H1 (cell line): ENCODE data around the gene TFEC. TPM values are rescaled to one million over a fixed set of nuclear protein-coding genes. Genes with fewer than 3 reads are reported as not detected.

Experiments used
- CTCF ChIA-PET: fragments of 300-600 bp; sonication (Branson Sonifier 250); formaldehyde crosslinking; loops from one replicate; lab custom pipeline; 2021; ENCODE audit not compliant: partially characterized antibody; lab: Charles Lee
- POLR2A ChIA-PET: fragments of 300-600 bp; sonication (Branson Sonifier 250); formaldehyde crosslinking; loops from one replicate; lab custom pipeline; 2021; ENCODE audit warnings: inconsistent platforms; ENCODE audit not compliant: partially characterized antibody; lab: Charles Lee
- DNase-seq, 2 experiments: peaks; one replicate each; pipeline versions ENCODE4 v3.0.0 to v3.0.0-alpha.2; 2010 to 2022; ENCODE audit warnings: low spot score in 2 of 2, low read depth in 1 of 2, mixed read lengths in 1 of 2
- FAIRE-seq: peaks from 2 replicates; lab custom pipeline; 2011; peaks lifted over from hg19 to GRCh38; lab: Jason Lieb, UNC
- H2AFZ ChIP-seq: 2 replicates; pipeline ENCODE4 v1.8.1; 2012; ENCODE audit warnings: low read length, inconsistent platforms
- H2AK5ac ChIP-seq: 2 replicates; pipeline ENCODE4 v1.6.1; 2013; ENCODE audit warnings: low read depth, low read length
- H2BK120ac ChIP-seq: replicated peaks from 2 replicates; pipeline ENCODE3; 2013; ENCODE audit warnings: low read depth, low read length, inconsistent platforms
- H2BK12ac ChIP-seq: 2 replicates; pipeline ENCODE4 v1.6.1; 2013; ENCODE audit warnings: low read depth, low read length
- H2BK15ac ChIP-seq: 2 replicates; pipeline ENCODE4 v1.6.1; 2013; ENCODE audit warnings: low read length
- H2BK20ac ChIP-seq: 2 replicates; pipeline ENCODE4 v1.6.1; 2013; ENCODE audit warnings: low read length
- H2BK5ac ChIP-seq: 2 replicates; pipeline ENCODE4 v1.6.1; 2013; ENCODE audit warnings: low read depth, low read length
- H3K14ac ChIP-seq: 2 replicates; pipeline ENCODE4 v1.6.1; 2013; ENCODE audit warnings: inconsistent platforms; ENCODE audit not compliant: insufficient read length
- H3K18ac ChIP-seq: 2 replicates; pipeline ENCODE4 v1.6.1; 2013; ENCODE audit warnings: low read length; ENCODE audit errors: extremely low read depth
- H3K23ac ChIP-seq: 2 replicates; pipeline ENCODE4 v1.6.1; 2013; ENCODE audit warnings: inconsistent platforms; ENCODE audit not compliant: insufficient read length
- H3K23me2 ChIP-seq: 2 replicates; pipeline ENCODE4 v1.6.1; 2013; ENCODE audit warnings: low read depth, low read length
- H3K27ac ChIP-seq: 2 replicates; pipeline ENCODE4 v1.6.1; 2011; ENCODE audit warnings: low read depth, low read length, inconsistent platforms
- H3K27me3 ChIP-seq, 4 experiments: replicated peaks in 1 of 4; 1 replicate in 1 of 4; 2 replicates in 3 of 4; pipeline versions ENCODE4 v1.6.1 to v1.8.1; 2011 to 2013; ENCODE audit warnings: low read length in 3 of 4, mild to moderate bottlenecking in 3 of 4, inconsistent platforms in 2 of 4, mixed read lengths in 2 of 4, moderate library complexity in 1 of 4; ENCODE audit not compliant: control insufficient read depth in 3 of 4, insufficient read depth in 3 of 4; ENCODE audit errors: extremely low read depth in 1 of 4
- H3K36me3 ChIP-seq, 4 experiments: 2 replicates each; pipeline versions ENCODE4 v1.6.1 to v1.8.1; 2011 to 2013; ENCODE audit warnings: mild to moderate bottlenecking in 4 of 4, low read length in 3 of 4, moderate library complexity in 2 of 4, control low read depth in 1 of 4, inconsistent platforms in 1 of 4; ENCODE audit not compliant: insufficient read depth in 4 of 4, control insufficient read depth in 2 of 4
- H3K4ac ChIP-seq: replicated peaks from 2 replicates; pipeline ENCODE3; 2013; ENCODE audit warnings: low read length, low read depth, mixed read lengths, inconsistent platforms; ENCODE audit not compliant: insufficient read length
- H3K4me1 ChIP-seq, 4 experiments: replicated peaks in 1 of 4; 1 replicate in 1 of 4; 2 replicates in 3 of 4; pipeline versions ENCODE4 v1.6.1 to v1.8.1; 2011 to 2013; ENCODE audit warnings: low read length in 3 of 4, inconsistent platforms in 2 of 4, mixed read lengths in 1 of 4; ENCODE audit not compliant: insufficient read depth in 4 of 4, control insufficient read depth in 3 of 4
- H3K4me2 ChIP-seq, 2 experiments: 2 replicates each; pipeline versions ENCODE4 v1.6.1 to v1.8.1; 2011 to 2013; ENCODE audit warnings: low read depth in 2 of 2, low read length in 2 of 2, control low read depth in 1 of 2, inconsistent platforms in 1 of 2, mild to moderate bottlenecking in 1 of 2; ENCODE audit not compliant: insufficient read depth in 1 of 2
- H3K4me3 ChIP-seq, 4 experiments: fragments of 200-600, 300-600 bp in 1 of 4; sonication (generic), shearing (Covaris generic), sonication (Bioruptor Twin) in 1 of 4; 2 replicates each; pipeline versions ENCODE4 v1.5.1 to v1.8.1; 2011 to 2016; ENCODE audit warnings: low read length in 4 of 4, low read depth in 3 of 4, control low read depth in 2 of 4, inconsistent platforms in 2 of 4, mild to moderate bottlenecking in 2 of 4, mixed read lengths in 1 of 4, moderate library complexity in 1 of 4; ENCODE audit not compliant: insufficient read depth in 2 of 4; ENCODE audit errors: extremely low read depth in 1 of 4
- H3K56ac ChIP-seq: replicated peaks from 2 replicates; pipeline ENCODE3; 2013; ENCODE audit warnings: low read depth, mild to moderate bottlenecking, mixed read lengths, low read length, inconsistent platforms; ENCODE audit not compliant: insufficient read length
- H3K79me1 ChIP-seq: 2 replicates; pipeline ENCODE4 v1.6.1; 2013; ENCODE audit warnings: low read depth, low read length, control low read depth
- H3K79me2 ChIP-seq, 2 experiments: 2 replicates each; pipeline versions ENCODE4 v1.6.1 to v1.8.1; 2012 to 2013; ENCODE audit warnings: low read length in 2 of 2, mild to moderate bottlenecking in 2 of 2, inconsistent platforms in 1 of 2; ENCODE audit not compliant: insufficient read depth in 2 of 2, control insufficient read depth in 1 of 2
- H3K9ac ChIP-seq, 4 experiments: replicated peaks in 1 of 4; 1 replicate in 1 of 4; 2 replicates in 3 of 4; pipeline versions ENCODE4 v1.6.1 to v1.8.1; 2011 to 2013; ENCODE audit warnings: low read depth in 3 of 4, low read length in 3 of 4, control low read depth in 2 of 4, mild to moderate bottlenecking in 2 of 4, moderate library complexity in 2 of 4, inconsistent platforms in 1 of 4; ENCODE audit errors: extremely low read depth in 1 of 4
- H3K9me3 ChIP-seq, 2 experiments: 2 replicates each; pipeline versions ENCODE4 v1.6.1 to v1.8.1; 2012 to 2013; ENCODE audit warnings: mild to moderate bottlenecking in 2 of 2, moderate library complexity in 2 of 2, control low read depth in 1 of 2, inconsistent platforms in 1 of 2, low read depth in 1 of 2, low read length in 1 of 2, mixed read lengths in 1 of 2; ENCODE audit not compliant: insufficient read depth in 2 of 2
- H4K20me1 ChIP-seq, 2 experiments: replicated peaks in 1 of 2; 2 replicates each; pipeline versions ENCODE3 to v1.8.1; 2011 to 2013; ENCODE audit warnings: inconsistent platforms in 2 of 2, low read length in 2 of 2, mild to moderate bottlenecking in 1 of 2; ENCODE audit not compliant: insufficient read depth in 2 of 2, control insufficient read depth in 1 of 2
- H4K5ac ChIP-seq: 2 replicates; pipeline ENCODE4 v1.6.1; 2013; ENCODE audit warnings: low read length, low read depth, mixed read lengths, inconsistent platforms; ENCODE audit not compliant: insufficient read length
- H4K8ac ChIP-seq: 2 replicates; pipeline ENCODE4 v1.8.0; 2013; ENCODE audit warnings: mild to moderate bottlenecking, moderate library complexity, low read length, inconsistent platforms; ENCODE audit not compliant: insufficient read depth; ENCODE audit errors: extremely low read depth
- H4K91ac ChIP-seq: replicated peaks from 2 replicates; pipeline ENCODE3; 2013; ENCODE audit warnings: low read length, mixed read lengths, inconsistent platforms; ENCODE audit not compliant: insufficient read length
- CBX5 ChIP-seq: fragments of 300-800, 300-1000 bp; sonication (generic); IDR thresholded peaks from 2 replicates; pipeline ENCODE4 v1.7.1; 2016; ENCODE audit warnings: antibody characterized with exemption, low read length, low read depth
- GABPA ChIP-seq: IDR thresholded peaks from 2 replicates; pipeline ENCODE4 v1.6.1; 2011; ENCODE audit warnings: mild to moderate bottlenecking, low read length, moderate library complexity, borderline replicate concordance; ENCODE audit not compliant: insufficient read depth
- MAFK ChIP-seq: IDR thresholded peaks from 2 replicates; pipeline ENCODE4 v1.6.1; 2012; ENCODE audit warnings: low read depth, mild to moderate bottlenecking, improper control_type of control experiment, low read length
- POLR2AphosphoS5 ChIP-seq: IDR thresholded peaks from 2 replicates; pipeline ENCODE4 v1.6.1; 2011; ENCODE audit warnings: low read depth, low read length
- SIN3A ChIP-seq, 2 experiments: IDR thresholded peaks in 1 of 2; conservative IDR thresholded peaks in 1 of 2; 2 replicates each; pipeline ENCODE4 v1.6.1; 2011 to 2012; ENCODE audit warnings: low read length in 2 of 2, improper control_type of control experiment in 1 of 2, low read depth in 1 of 2, mild to moderate bottlenecking in 1 of 2
- SIRT6 ChIP-seq: IDR thresholded peaks from one replicate; pipeline ENCODE4 v1.7.1; 2012; ENCODE audit warnings: low read length, inconsistent platforms
- WGBS, 2 experiments: shearing (Covaris generic) in 1 of 2; methylation state at CpG; one replicate each; pipeline versions ENCODE4 v1.1.6 to v1.1.7; 2013 to 2015; ENCODE audit warnings: low lambda C conversion rate in 2 of 2, mixed read lengths in 2 of 2, inconsistent platforms in 1 of 2, low coverage in 1 of 2, missing lambda C conversion rate in 1 of 2; ENCODE audit not compliant: insufficient replicate concordance in 2 of 2, insufficient coverage in 1 of 2, insufficient read length in 1 of 2; ENCODE audit errors: extremely low coverage in 1 of 2, missing lambda C conversion rate in 1 of 2; 5-methylcytosine and 5-hydroxymethylcytosine counted together
- polyA plus RNA-seq, 7 experiments: library from polyadenylated mRNA; depleted of rRNA in 3 of 7; stranded (reverse) in 5 of 7; unstranded in 2 of 7; fragments of >200 nt in 5 of 7; fragments of 200-250 nt in 2 of 7; gene quantifications; 1 replicate in 5 of 7; 2 replicates in 1 of 7; 4 replicates in 1 of 7; pipeline versions ENCODE4 v1.2.1 to v1.2.3, GENCODE V29; 2011 to 2013; ENCODE audit warnings: missing spikeins in 2 of 7, mixed read lengths in 2 of 7
- total RNA-seq: library from RNA; stranded (reverse); fragmentation: NEBNext Ultra II Directional; extraction: Animal tissue kit (Norgen Biotek cat#: 25700); gene quantifications from 2 replicates; pipeline ENCODE4 v1.2.1, GENCODE V29; 2021

The TFEC gene
- total and polyA plus RNA-seq, 2 of the 8 experiments (the other 6 are each of a cell fraction or from before 2014, with no cell fraction given): not detected

GRCh38 chr7:115968596-115968995 lies 62.0 kb downstream of the TFEC start:
- no peak overlapping the region for H4K5ac ChIP-seq
- H2AK5ac ChIP-seq: no peak overlapping the region
- no peak overlapping the region for H3K4me3 ChIP-seq
- H2BK5ac ChIP-seq: no peak overlapping the region
- FAIRE-seq: no peak
- no peak overlapping the region for H3K4ac ChIP-seq
- POLR2A ChIA-PET: no interaction called here
- H3K36me3 ChIP-seq: no peaks in the 10 kb centered on the region
- H3K79me1 ChIP-seq: no peaks in the 10 kb centered on the region
- H3K4me1 ChIP-seq: no peaks in the 10 kb centered on the region
- H3K56ac ChIP-seq: no peak overlapping the region
- no peak overlapping the region for H3K27ac ChIP-seq
- no peak for DNase-seq
- H2BK20ac ChIP-seq: no peak overlapping the region
- WGBS, 2 experiments: 80% methylated on average over 1 of the region's 1 CpG; no CpG with 5 or more reads in 1 of the 2 experiments
- H3K14ac ChIP-seq: no peak overlapping the region
- no peaks in the 10 kb centered on the region for H3K27me3 ChIP-seq
- CTCF ChIA-PET: no interaction called here
- H3K9me3 ChIP-seq: no peaks in the 10 kb centered on the region
- no peak overlapping the region for H4K8ac ChIP-seq
- no peaks in the 10 kb centered on the region for H4K20me1 ChIP-seq
- no peak overlapping the region for H4K91ac ChIP-seq
- H2AFZ ChIP-seq: no peak overlapping the region
- no peak overlapping the region for H2BK15ac ChIP-seq
- no peak overlapping the region for H2BK120ac ChIP-seq
- H3K4me2 ChIP-seq: no peak overlapping the region
- no peaks in the 10 kb centered on the region; the same call in 1 of the 2 replicates for H3K23me2 ChIP-seq
- no peak overlapping the region for H3K18ac ChIP-seq
- H3K23ac ChIP-seq: no peak overlapping the region
- no peak overlapping the region for H2BK12ac ChIP-seq
- H3K9ac ChIP-seq: no peak overlapping the region
- no peaks in the 10 kb centered on the region for H3K79me2 ChIP-seq
- no peak for TF ChIP-seq SIN3A (conservative IDR thresholded peaks at IDR 0.05 in 1 of 2, IDR thresholded peaks at IDR 0.05 in 1 of 2; ENCODE audit: low read depth in 1 of 2, low read length in 2 of 2)
- no peak for TF ChIP-seq MAFK
- TF ChIP-seq GABPA: no peak
- no peak for TF ChIP-seq CBX5
- TF ChIP-seq SIRT6: no peak
- no peak for TF ChIP-seq POLR2AphosphoS5
